Kidney (tissue), 14 donors: ENCODE measurements around the gene TLL2. TPM values are rescaled to one million over a fixed set of nuclear protein-coding genes. Genes with fewer than 3 reads are reported as not detected.
"Not testable (repeated sequence)": the region's sequence is repeated elsewhere in the genome, so short reads cannot be mapped to it uniquely, and the experiment has no call there.

Source experiments
- DNase-seq, 5 donors: peaks; one replicate each; pipeline ENCODE4 v3.0.0-alpha.2; 2013 to 2020
- FAIRE-seq: peaks from 2 replicates; lab custom pipeline; 2012; peaks lifted over from hg19 to GRCh38; lab: Jason Lieb, UNC
- H3K27ac ChIP-seq, 2 donors: one replicate each; pipeline ENCODE4 v1.7.0; 2013; ENCODE audit warnings: low read depth in 2 of 2, low read length in 2 of 2, inconsistent platforms in 1 of 2
- H3K27me3 ChIP-seq: one replicate; pipeline ENCODE4 v1.7.1; 2013; ENCODE audit warnings: low read length, inconsistent platforms; ENCODE audit not compliant: control insufficient read depth, insufficient read depth
- H3K36me3 ChIP-seq, 3 donors: one replicate each; pipeline versions ENCODE4 v1.7.0 to v1.7.1; 2013; ENCODE audit warnings: low read length in 3 of 3, control low read depth in 1 of 3, inconsistent platforms in 1 of 3; ENCODE audit not compliant: insufficient read depth in 3 of 3, control insufficient read depth in 2 of 3
- H3K4me1 ChIP-seq, 3 donors: one replicate each; pipeline versions ENCODE4 v1.7.0 to v1.7.1; 2013; ENCODE audit warnings: low read length in 3 of 3, inconsistent platforms in 1 of 3, low read depth in 1 of 3; ENCODE audit not compliant: control insufficient read depth in 2 of 3, insufficient read depth in 2 of 3
- H3K4me3 ChIP-seq, 3 donors: one replicate each; pipeline versions ENCODE4 v1.7.0 to v1.8.1; 2013; ENCODE audit warnings: low read length in 3 of 3, control low read depth in 1 of 3, inconsistent platforms in 1 of 3
- H3K9ac ChIP-seq, 3 donors: one replicate each; pipeline versions ENCODE4 v1.7.0 to v1.7.1; 2013; ENCODE audit warnings: low read length in 3 of 3, control low read depth in 1 of 3, inconsistent platforms in 1 of 3
- H3K9me3 ChIP-seq, 3 donors: one replicate each; pipeline versions ENCODE4 v1.7.0 to v1.7.1; 2013; ENCODE audit warnings: low read length in 3 of 3, control low read depth in 1 of 3, inconsistent platforms in 1 of 3; ENCODE audit not compliant: control insufficient read depth in 2 of 3, insufficient read depth in 1 of 3
- intact Hi-C: fragments of 100-400 bp; cut with DNase I; formaldehyde crosslinking; loops from one replicate; pipeline ENCODE4 v1.11.1; 2022
- polyA plus RNA-seq: library from polyadenylated mRNA; stranded (reverse); fragments of 350-450 nt; fragmentation: Illumina TruSeq; extraction: RNeasy Lipid Tissue Mini Kit (QIAGEN cat#74804); gene quantifications from one replicate; pipeline ENCODE4 v1.2.3, GENCODE V29; 2014; ENCODE audit warnings: low read depth, low replicate concordance; ENCODE audit not compliant: insufficient read depth
- total RNA-seq: library from RNA; stranded (reverse); fragmentation: NEBNext Ultra II Directional; extraction: Animal tissue kit (Norgen Biotek cat#: 25700); gene quantifications from one replicate; pipeline ENCODE4 v1.2.1, GENCODE V29; 2021
- TF ChIP-seq, protein P1 (sequence below): IDR thresholded peaks from 3 replicates; pipeline ENCODE4 v1.5.1; 2012; ENCODE audit warnings: mild to moderate bottlenecking, moderate library complexity, borderline replicate concordance; ENCODE audit not compliant: insufficient read depth; ENCODE audit errors: extremely low read depth
- donor health status: control.
- donor health status: control.
- donor health status: control.
- donor health status: control.
- donor health status: control.
- donor health status: DM: yes; HTN: yes; CAD: no.
- donor health status: Normal renal cell carcinoma (clear cell type).

Gene TLL2
- total and polyA plus RNA-seq, 2 donors from 2014 or later, result 0.39 to 0.98 TPM

DNA sequence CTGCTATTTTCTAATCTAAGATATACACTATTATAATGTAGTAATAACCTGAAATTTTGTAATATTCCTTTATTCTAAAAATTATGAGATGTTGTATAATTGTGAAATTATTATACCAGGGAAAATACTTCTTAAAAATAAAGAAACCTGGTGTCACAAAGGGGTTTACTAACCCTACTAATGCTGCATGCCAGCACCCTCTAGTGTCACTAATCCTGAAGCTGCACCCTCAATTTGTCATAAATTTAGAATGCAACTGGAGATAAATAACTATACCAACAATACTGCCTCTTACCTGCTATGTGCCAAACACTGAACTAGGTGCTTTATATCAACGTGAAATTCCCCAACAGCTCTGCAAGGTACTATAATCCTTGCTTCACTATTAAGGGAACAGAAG, 42.3 kb upstream of the TLL2 start:
- peaks cover 5 to 15% (median 10%) of the 10 kb centered on the region in 3 donors for H3K36me3 ChIP-seq
- FAIRE-seq, result no peak

DNA sequence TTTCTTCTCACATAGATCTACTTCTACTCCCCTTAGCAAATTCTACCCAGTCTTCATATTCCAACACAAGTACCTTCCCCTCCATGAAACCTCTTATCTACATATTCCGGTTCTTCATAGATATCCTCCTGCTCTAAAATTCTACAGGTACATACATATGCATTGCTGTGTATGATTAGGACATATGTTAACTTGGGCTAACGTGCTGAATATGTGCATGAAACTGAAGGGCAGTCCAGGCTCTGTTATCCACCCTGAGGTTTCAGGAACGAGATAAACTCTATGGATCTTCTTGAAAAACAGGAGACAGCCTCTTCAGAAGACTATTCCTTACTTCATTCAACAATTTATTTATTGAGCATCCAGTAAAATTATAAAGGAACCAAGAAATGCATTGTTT, 41.6 kb upstream of the TLL2 start:
- FAIRE-seq (no peak), DNase-seq (no peak)
- no peak overlapping the region for H3K9ac ChIP-seq
- no peaks in the 10 kb centered on the region for H3K27me3 ChIP-seq
- H3K27ac ChIP-seq, result no peak overlapping the region
- H3K4me3 ChIP-seq, result no peak overlapping the region
- H3K4me1 ChIP-seq, result peaks cover 0 to 6% (median 0%) of the 10 kb centered on the region in 3 donors
- no peaks in the 10 kb centered on the region for H3K9me3 ChIP-seq
- intact Hi-C loops, result no loop called here
- H3K36me3 ChIP-seq, result peaks cover 6 to 18% (median 11%) of the 10 kb centered on the region in 3 donors
- TF ChIP-seq, protein P1, sequence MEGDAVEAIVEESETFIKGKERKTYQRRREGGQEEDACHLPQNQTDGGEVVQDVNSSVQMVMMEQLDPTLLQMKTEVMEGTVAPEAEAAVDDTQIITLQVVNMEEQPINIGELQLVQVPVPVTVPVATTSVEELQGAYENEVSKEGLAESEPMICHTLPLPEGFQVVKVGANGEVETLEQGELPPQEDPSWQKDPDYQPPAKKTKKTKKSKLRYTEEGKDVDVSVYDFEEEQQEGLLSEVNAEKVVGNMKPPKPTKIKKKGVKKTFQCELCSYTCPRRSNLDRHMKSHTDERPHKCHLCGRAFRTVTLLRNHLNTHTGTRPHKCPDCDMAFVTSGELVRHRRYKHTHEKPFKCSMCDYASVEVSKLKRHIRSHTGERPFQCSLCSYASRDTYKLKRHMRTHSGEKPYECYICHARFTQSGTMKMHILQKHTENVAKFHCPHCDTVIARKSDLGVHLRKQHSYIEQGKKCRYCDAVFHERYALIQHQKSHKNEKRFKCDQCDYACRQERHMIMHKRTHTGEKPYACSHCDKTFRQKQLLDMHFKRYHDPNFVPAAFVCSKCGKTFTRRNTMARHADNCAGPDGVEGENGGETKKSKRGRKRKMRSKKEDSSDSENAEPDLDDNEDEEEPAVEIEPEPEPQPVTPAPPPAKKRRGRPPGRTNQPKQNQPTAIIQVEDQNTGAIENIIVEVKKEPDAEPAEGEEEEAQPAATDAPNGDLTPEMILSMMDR, result no peak

More for the DNA sequence above, 42.3 kb upstream of the TLL2 start:
- Histone ChIP-seq H3K27me3 (no peaks in the 10 kb centered on the region), H3K27ac (no peak overlapping the region), H3K4me1 (peaks cover 0 to 6% (median 0%) of the 10 kb centered on the region in 3 donors), H3K9ac (no peak overlapping the region), H3K9me3 (no peaks in the 10 kb centered on the region), H3K4me3 (no peak overlapping the region)
- TF ChIP-seq, protein P1, result no peak
- intact Hi-C loops, result no loop called here
- peak in 3 of 5 donors; percentile 12 to 30 (median 16) for DNase-seq

DNA sequence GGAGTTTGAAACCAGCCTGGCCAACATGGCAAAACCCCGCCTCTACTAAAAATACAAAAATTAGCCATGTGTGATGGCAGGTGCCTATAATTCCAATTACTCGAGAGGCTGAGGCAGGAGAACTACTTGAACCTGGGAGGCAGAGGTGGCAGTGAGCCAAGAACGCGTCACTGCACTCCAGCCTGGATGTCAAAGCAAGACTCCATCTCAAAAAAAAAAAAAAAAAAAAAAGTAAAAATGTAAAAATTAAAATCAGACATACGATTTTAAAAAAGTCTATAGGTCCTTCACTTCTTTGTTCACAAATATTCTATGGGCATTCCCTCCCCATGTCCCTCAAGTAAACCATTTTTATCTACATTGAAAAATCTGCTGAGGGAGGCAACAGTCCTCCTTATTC, 34.9 kb upstream of the TLL2 start:
- no peak overlapping the region for H3K9ac ChIP-seq
- intact Hi-C loops, result no loop called here
- TF ChIP-seq, protein P1, result no peak
- peaks cover 3 to 36% (median 12%) of the 10 kb centered on the region in 3 donors for H3K36me3 ChIP-seq
- H3K27me3 ChIP-seq, result no peaks in the 10 kb centered on the region
- DNase-seq, result peak in 1 of 5 donors; percentile 42
- H3K9me3 ChIP-seq, result no peaks in the 10 kb centered on the region
- no peak overlapping the region for H3K4me3 ChIP-seq
- H3K27ac ChIP-seq, result no peak overlapping the region
- H3K4me1 ChIP-seq, result no peaks in the 10 kb centered on the region
- no peak for FAIRE-seq

DNA sequence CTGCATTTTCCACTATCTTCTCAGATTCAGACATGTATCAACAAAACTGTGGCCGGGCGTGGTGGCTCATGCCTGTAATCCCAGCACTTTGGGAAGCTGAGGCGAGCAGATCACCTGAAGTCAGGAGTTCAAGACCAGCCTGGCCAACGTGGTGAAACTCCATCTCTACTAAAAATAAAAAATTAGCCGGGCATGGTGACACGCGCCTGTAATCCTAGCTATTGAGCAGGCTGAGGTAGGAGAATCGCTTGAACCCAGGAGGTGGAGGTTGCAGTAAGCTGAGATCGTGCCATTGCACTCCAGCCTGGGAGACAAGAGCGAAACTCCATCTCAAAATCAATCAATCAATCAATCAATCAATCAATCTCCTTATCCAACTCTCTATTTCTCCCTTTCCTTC, 31.8 kb upstream of the TLL2 start:
- H3K36me3 ChIP-seq, result peaks cover 3 to 28% (median 14%) of the 10 kb centered on the region in 3 donors
- H3K27ac ChIP-seq, H3K4me1 ChIP-seq, H3K27me3 ChIP-seq, FAIRE-seq, intact Hi-C loops, DNase-seq, H3K9ac ChIP-seq, H3K9me3 ChIP-seq, H3K4me3 ChIP-seq: not testable (repeated sequence)
